GM12801 (cell line): Measurements from ENCODE around the gene RBBP6.

Experiments used
- CTCF ChIP-seq: IDR thresholded peaks from one replicate; pipeline ENCODE4 v1.5.1; 2011; ENCODE audit warnings: control low read depth; ENCODE audit not compliant: insufficient read length; ENCODE audit errors: extremely low read depth

Gene RBBP6, protein sequence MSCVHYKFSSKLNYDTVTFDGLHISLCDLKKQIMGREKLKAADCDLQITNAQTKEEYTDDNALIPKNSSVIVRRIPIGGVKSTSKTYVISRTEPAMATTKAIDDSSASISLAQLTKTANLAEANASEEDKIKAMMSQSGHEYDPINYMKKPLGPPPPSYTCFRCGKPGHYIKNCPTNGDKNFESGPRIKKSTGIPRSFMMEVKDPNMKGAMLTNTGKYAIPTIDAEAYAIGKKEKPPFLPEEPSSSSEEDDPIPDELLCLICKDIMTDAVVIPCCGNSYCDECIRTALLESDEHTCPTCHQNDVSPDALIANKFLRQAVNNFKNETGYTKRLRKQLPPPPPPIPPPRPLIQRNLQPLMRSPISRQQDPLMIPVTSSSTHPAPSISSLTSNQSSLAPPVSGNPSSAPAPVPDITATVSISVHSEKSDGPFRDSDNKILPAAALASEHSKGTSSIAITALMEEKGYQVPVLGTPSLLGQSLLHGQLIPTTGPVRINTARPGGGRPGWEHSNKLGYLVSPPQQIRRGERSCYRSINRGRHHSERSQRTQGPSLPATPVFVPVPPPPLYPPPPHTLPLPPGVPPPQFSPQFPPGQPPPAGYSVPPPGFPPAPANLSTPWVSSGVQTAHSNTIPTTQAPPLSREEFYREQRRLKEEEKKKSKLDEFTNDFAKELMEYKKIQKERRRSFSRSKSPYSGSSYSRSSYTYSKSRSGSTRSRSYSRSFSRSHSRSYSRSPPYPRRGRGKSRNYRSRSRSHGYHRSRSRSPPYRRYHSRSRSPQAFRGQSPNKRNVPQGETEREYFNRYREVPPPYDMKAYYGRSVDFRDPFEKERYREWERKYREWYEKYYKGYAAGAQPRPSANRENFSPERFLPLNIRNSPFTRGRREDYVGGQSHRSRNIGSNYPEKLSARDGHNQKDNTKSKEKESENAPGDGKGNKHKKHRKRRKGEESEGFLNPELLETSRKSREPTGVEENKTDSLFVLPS (N-terminal part only)

DNA sequence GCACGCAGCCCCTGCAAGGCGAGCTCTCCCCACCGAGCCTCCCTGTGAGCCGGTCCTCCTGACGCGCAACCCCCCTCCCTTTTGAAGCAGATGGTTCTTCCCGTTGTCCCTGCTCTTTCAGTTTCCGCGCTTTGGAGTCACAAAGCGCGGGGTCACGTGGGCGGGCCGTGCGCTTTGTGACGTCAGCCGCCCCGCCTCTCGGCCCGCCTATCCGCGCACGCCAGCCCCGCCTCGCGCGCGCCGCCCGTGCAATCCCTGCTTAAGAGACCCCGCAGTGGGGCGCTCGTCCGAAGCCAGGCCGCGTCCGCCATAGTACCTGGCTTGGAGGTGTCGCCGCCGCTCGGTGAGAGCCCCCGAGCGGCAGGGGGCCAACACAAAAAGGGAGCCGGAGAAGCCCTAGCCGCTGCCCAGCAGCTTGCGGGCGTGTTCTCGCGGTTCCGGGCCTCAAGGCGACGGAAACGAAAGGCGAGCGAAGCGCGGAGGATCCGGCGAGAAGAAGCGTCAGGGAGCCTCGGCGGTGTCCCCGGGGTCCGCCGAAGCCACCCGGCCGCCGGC is at the start of gene RBBP6:
Gene RBBP6 (plus strand): TSS at position 272 of the 555 bp plus-strand sequence. CDS start 1,061 bp downstream, outside the sequence.
- no peak for TF ChIP-seq CTCF

DNA sequence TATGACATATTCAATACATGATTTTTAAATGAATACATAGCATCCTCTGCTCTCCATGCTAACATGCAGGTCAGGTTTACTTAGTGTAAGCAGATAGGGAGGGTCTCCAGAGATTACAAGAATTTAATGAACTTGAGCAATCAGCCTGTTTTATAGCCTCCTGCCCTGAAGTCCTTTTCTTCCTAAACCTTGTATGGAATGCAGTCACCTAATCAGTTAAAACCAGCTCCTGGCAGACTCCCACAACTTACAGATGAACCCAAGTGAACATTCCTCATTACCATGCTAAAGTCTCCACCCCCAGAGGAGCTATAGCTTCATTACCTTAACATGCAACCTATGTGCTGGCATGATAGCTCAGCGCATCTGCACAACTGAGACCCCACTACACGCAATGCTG is 48.5 kb upstream of the RBBP6 start:
- TF ChIP-seq CTCF, result no peak

GRCh38 chr16:24491731-24492130 is 47.6 kb upstream of the RBBP6 start:
- TF ChIP-seq CTCF, result no peak

GRCh38 chr16:24493821-24494220 is 45.5 kb upstream of the RBBP6 start:
- TF ChIP-seq CTCF, result no peak

- no peak for TF ChIP-seq CTCF
These were observed 41.9 kb upstream of the RBBP6 start for GRCh38 chr16:24497440-24497839.

DNA sequence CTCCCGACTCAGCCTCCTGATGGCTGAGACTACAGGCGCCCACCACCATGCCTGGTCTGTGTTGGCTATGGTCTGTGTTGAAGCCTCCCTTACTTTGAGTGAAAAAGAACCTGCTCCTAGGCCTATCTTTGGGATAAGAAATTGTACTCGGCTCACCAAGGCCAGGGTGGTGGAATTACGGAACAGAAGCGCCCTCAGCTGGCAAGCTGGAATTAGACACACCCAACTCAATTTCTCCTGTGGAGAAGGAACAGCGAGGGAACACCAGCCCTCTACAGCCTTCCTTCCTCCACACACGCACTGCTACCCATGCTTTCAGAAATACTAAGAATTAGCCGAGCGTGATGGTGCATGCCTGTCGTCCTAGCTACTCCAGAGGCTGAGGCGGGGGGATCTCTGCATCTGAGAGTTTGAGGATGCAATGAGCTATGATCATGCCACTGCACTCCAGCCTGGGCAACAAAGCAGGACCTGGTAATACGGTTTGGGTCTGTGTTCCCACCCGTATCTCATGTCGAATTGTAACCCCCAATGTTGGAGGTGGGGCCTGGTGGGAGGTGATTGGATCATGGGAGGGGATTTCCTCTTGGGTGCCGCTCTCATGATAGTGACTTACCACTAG is 40.1 kb upstream of the RBBP6 start:
- TF ChIP-seq CTCF, result no peak
